NCI-H345 treated with DMSO at 0.1 percent for 48 hours (cell line): ENCODE data around the gene TNFRSF9.

ENCODE experiments used
- DNase-seq: peaks from one replicate; lab custom pipeline; 2025; ENCODE audit not compliant: unreplicated experiment; lab: John Stamatoyannopoulos, UW

TNFRSF9 gene

GRCh38 chr1:7878027-7878426 is 62.6 kb downstream of the TNFRSF9 start:
- no peak for DNase-seq

DNA sequence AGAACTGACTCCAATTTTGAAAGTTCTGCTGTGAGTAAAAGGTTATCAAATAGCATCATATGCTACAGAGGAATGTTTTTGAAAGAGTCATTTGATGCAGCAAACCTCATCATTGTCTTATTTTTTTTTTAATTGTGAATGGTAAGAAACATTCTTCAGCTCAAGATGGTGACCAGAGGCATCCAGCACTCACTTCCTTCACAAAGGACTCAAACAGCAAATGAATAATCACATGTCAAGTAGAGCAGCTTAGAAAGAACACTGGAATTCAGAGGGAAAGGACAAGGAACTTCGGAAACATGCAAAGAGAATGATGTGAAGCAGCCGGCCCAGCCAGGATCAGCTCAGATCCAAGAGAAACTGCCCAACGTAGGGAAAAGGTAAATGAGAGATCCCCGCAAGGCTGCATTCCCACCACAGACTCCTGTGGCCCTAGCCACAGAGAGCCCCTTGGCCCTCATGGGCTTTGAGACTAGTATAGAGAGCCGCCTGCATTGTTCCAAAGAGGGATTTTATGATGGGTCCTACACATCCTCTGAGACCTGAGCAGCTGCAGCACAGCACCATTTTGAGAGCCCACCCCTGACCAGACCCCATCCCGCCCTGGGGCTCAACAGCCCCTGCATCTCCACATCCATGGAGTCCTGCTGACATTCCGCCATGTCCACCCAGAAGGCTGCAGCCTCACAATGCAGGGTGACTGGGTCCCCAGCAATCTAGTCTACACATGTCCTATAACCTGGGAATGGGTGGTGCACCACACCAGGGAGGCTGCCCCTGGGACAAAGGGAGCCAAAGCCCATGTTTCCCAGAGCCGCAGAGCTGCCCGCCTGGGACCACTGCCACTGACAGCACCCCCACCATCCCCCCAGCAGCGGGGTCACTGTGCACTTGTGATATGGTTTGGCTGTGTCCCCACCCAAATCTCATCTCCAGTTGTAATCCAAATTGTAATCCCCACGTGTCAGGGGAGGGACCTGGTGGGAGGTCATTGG is 66.5 kb downstream of the TNFRSF9 start:
- DNase-seq: no peak

GRCh38 chr1:7871136-7871535 is 69.5 kb downstream of the TNFRSF9 start:
- no peak for DNase-seq

DNA sequence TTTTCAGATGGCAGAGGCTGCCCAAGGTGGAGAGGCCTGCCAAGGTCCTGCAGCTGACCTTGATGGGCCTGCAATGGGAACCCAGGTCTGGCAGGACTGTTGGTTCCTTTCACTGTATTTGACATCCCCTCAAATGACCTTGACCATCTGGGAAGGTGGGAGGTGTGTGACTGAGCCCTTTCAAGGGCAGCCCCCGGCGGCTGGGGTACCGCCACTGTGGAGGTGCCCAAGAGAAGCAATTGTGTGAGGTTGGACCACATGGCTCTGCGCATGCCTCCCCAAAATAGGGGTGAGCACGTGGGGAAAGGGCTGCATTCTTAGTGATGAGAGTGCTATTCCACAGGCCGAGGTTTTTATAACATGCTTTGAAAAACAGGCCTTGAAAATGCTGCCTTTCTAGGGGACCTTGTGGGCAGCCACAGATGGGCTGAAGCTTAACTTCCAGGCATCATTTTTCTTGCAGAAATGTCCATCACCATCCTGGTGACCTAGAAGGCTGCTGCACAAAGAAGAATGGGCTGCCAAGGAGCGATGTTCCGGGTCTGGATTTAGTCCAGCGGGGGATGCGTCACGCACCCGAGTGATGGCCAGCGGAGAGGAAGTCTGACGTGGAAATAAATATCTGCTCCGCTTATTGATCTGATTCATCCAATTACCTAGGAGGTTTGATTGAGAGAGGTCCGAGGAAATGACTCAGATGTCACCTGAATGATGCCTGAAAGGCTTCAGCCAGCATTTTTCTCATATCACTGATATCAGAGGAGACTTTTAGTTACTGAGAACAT is 71.3 kb downstream of the TNFRSF9 start:
- DNase-seq: no peak

GRCh38 chr1:7868070-7868780 is 72.4 kb downstream of the TNFRSF9 start:
- no peak for DNase-seq

DNA sequence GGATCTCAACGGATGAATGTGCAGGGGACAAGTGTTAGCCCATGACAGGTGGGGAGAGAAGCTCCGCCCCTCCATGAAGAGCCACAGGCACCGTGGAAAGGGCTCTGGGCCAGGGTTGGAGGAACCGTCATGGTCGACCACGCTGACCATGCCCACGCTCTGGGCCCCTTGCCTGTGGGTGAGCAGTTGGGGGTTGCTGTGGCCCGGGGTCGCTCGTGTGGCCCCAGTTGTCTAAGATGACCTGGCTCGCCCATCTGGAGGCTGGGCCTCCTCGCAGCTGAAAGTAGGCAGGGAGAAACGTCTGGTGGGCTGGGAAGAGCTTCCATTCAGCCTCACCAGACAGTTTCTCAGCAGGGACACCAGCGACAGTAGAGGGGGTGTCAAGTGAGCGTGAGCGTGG is 74.7 kb downstream of the TNFRSF9 start:
- no peak for DNase-seq
